ENCODE measurements around the gene COL27A1.

COL27A1 gene

GRCh38 chr9:114347675-114348074, 192.3 kb downstream of the COL27A1 start:
- no peak for DNase-seq (ENCODE audit: low read depth)
- TF ChIP-seq CTCF (conservative IDR thresholded peaks at IDR 0.05; ENCODE audit: low read depth, low read length): no peak
- H3K4me3 ChIP-seq (ENCODE audit: low read depth, low read length): no peak overlapping the region

DNA sequence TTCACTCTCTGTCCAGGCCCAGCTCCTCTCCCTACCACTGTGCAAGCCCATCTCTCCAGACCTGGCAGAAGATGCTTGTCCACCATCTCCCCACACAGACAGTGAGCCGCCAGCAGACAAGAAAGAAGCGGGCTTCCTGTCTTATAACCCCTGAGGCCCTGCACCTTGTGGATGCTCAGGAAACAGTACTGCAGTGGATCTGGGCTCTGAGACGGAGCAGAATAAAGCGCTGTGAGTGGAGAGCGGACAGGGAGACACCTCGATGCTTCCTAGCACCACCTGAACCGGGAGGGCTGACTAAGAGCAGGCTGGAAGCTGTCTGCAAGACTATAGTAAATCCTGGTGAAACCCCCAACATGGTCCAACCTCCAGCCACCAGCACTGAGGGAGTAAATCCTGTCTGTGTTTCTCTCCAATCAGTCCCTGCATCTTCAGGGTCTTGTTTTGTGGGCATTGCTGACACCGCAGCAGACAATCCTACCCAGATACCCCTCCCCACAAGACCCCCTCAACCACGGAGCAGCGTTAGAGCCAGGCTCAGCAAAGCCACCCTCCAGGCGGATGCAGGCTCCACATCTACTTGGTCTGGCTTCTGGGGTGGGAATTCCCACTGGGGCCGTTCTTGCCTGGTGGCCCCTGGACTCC, 193.0 kb downstream of the COL27A1 start:
- no peak for TF ChIP-seq CTCF (conservative IDR thresholded peaks at IDR 0.05; ENCODE audit: low read depth, low read length)
- no peak overlapping the region for H3K4me3 ChIP-seq (ENCODE audit: low read depth, low read length)
- DNase-seq (ENCODE audit: low read depth): peak; percentile 11

DNA sequence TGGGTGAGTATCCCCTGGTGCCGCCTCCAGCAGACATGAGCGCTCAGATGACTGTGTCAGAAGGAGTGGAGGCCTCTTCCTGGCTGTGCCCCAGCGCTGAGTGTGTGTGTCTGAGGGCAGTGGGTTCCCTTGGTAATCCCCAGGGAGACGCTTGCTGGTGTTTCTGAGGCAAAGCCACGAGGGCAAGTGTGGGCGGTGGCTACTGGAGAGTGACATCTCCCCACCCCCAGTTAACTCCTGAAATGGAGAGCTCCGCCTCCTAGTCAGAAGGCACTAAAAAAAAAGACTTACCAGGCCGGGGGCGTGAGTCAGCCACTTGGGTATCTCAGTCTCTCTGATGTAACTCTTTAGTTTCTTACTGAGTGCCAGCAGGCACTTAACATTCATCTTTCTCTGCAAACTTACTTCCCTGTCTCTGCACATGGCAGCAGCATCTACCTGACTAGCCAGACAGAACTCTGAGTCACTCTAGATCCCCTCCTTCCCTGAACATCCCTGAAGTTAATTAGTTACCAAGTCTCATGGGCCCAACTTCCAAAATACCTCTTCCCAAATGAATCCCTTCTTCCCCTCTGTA, 193.7 kb downstream of the COL27A1 start:
- no peak for TF ChIP-seq CTCF (conservative IDR thresholded peaks at IDR 0.05; ENCODE audit: low read depth, low read length)
- DNase-seq (ENCODE audit: low read depth): peak; percentile 99
- H3K4me3 ChIP-seq (ENCODE audit: low read depth, low read length): no peak overlapping the region

DNA sequence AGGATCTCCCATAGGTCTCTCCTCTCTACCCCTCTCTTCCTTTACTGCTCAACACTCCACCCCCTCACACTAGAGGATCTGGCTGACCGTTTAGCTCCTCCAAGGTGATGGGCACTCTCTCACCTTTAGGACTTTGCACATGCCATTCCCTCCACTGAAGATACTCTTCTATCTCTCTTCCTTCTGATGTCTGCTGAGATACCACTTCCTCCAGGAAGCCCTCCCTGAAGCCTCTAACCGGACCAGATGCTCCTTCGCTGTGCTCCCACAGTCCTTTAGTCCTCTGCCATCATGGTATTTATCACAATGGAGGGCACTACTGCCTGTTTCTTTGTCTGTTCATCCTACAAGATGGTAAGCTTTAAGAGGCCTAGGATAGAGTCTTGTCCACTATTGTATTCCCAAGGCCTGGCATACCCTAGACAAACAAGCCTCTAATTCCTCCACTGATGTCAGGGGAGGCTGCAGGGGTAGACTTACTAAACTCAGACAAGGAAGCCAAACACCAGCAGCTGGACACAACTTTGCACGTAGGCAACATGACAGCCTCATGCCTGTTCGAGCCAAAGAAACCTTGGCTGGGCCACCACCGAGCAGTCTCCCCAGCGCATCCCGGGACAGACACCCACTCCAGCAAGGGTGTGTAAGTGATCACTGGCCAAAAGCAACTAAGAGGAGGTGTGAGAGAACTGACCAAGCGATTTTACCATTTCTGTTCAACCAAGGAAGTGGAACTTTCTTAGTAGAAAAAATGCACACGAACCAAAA, 194.6 kb downstream of the COL27A1 start:
- no peak for TF ChIP-seq CTCF (conservative IDR thresholded peaks at IDR 0.05; ENCODE audit: low read depth, low read length)
- no peak for DNase-seq (ENCODE audit: low read depth)
- H3K4me3 ChIP-seq (ENCODE audit: low read depth, low read length): no peak overlapping the region

DNA sequence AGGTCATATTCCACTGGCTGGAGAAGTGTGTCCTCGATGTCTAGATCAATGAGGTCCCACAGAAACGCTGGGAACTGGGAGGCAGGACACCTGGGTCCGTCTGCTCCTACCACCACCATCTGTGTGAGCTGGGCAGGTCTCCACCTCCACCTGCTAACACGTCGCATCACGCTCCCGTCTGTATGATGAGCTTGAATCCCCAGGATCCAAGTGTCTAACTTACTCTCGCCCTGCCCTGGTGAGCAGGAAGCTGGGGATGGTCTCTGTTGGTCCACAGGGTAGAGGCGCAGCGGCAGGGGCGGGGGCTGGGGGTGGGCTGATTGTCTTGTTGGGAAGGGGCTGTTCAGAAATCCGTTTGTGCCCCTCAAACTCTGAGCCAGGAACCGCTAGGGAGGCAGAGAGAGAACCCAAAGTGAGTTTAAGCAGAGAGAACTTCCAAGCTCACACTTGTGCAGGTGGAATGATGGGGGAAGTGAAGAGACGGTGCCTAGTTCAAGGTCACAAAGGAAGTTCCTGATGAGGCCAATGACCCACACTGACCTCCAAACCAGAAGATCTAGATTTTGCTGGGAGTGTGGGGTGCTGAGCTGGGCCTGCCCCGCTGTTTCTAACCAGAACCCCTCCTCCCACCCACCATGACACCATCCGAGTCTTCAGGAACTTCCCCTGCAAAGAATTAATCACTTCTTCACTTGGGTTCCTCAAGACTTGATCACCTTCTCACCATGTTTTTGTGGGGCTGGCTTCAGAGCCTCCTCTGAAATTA, 195.5 kb downstream of the COL27A1 start:
- no peak for TF ChIP-seq CTCF (conservative IDR thresholded peaks at IDR 0.05; ENCODE audit: low read depth, low read length)
- no peak overlapping the region for H3K4me3 ChIP-seq (ENCODE audit: low read depth, low read length)
- no peak for DNase-seq (ENCODE audit: low read depth)

GRCh38 chr9:114351932-114352331, 196.6 kb downstream of the COL27A1 start:
- H3K4me3 ChIP-seq (ENCODE audit: low read depth, low read length): no peak overlapping the region
- DNase-seq (ENCODE audit: low read depth): no peak
- TF ChIP-seq CTCF (conservative IDR thresholded peaks at IDR 0.05; ENCODE audit: low read depth, low read length): no peak
